Measurements from ENCODE around the gene THEMIS2. TPM values are rescaled to one million over a fixed set of nuclear protein-coding genes. Genes with fewer than 3 reads are reported as not detected.

The THEMIS2 gene
- total and polyA plus RNA-seq, 2 of the 13 experiments (the other 11 are each of a cell fraction or from before 2014, with no cell fraction given), result 0.38 to 1.5 TPM

DNA sequence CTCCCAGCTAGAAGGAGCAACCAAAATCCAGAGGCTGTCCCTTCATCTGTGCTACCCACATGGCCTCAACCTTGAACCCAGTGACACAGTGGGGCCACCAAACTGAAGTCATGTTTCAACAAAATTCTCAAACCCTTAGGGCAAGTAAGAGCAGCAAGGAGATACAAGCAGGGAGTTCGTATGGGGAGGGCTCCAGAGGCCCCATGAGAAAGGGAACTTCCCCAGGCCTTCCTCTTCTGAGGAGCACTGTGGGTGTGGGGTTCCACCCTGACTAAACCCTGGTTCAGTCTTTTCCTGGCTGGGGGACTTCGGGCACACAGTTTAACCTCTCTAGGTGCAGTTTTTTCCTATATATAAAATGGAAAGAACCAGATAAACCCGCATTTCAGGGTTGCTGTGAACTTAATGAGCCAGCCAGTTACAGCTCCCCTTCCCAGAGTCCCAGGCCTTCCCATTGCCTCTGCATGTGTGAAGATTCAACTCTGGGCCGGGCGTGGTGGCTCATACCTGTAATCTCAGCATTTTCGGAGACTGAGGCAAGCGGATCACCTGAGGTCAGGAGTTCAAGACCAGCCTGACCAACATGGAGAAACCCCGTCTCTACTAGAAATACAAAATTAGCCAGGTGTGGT lies 8.0 kb upstream of the THEMIS2 start (continued):
- TF ChIP-seq, protein P1, sequence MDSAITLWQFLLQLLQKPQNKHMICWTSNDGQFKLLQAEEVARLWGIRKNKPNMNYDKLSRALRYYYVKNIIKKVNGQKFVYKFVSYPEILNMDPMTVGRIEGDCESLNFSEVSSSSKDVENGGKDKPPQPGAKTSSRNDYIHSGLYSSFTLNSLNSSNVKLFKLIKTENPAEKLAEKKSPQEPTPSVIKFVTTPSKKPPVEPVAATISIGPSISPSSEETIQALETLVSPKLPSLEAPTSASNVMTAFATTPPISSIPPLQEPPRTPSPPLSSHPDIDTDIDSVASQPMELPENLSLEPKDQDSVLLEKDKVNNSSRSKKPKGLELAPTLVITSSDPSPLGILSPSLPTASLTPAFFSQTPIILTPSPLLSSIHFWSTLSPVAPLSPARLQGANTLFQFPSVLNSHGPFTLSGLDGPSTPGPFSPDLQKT (CRISPR knock-in tag; IDR thresholded peaks at IDR 0.05; ENCODE audit: borderline replicate concordance), result no peak
- TF ChIP-seq, protein P2, sequence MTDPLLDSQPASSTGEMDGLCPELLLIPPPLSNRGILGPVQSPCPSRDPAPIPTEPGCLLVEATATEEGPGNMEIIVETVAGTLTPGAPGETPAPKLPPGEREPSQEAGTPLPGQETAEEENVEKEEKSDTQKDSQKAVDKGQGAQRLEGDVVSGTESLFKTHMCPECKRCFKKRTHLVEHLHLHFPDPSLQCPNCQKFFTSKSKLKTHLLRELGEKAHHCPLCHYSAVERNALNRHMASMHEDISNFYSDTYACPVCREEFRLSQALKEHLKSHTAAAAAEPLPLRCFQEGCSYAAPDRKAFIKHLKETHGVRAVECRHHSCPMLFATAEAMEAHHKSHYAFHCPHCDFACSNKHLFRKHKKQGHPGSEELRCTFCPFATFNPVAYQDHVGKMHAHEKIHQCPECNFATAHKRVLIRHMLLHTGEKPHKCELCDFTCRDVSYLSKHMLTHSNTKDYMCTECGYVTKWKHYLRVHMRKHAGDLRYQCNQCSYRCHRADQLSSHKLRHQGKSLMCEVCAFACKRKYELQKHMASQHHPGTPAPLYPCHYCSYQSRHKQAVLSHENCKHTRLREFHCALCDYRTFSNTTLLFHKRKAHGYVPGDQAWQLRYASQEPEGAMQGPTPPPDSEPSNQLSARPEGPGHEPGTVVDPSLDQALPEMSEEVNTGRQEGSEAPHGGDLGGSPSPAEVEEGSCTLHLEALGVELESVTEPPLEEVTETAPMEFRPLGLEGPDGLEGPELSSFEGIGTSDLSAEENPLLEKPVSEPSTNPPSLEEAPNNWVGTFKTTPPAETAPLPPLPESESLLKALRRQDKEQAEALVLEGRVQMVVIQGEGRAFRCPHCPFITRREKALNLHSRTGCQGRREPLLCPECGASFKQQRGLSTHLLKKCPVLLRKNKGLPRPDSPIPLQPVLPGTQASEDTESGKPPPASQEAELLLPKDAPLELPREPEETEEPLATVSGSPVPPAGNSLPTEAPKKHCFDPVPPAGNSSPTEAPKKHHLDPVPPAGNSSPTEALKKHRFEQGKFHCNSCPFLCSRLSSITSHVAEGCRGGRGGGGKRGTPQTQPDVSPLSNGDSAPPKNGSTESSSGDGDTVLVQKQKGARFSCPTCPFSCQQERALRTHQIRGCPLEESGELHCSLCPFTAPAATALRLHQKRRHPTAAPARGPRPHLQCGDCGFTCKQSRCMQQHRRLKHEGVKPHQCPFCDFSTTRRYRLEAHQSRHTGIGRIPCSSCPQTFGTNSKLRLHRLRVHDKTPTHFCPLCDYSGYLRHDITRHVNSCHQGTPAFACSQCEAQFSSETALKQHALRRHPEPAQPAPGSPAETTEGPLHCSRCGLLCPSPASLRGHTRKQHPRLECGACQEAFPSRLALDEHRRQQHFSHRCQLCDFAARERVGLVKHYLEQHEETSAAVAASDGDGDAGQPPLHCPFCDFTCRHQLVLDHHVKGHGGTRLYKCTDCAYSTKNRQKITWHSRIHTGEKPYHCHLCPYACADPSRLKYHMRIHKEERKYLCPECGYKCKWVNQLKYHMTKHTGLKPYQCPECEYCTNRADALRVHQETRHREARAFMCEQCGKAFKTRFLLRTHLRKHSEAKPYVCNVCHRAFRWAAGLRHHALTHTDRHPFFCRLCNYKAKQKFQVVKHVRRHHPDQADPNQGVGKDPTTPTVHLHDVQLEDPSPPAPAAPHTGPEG (CRISPR knock-in tag; IDR thresholded peaks at IDR 0.05), result no peak
- no peak for TF ChIP-seq ARID2 (CRISPR knock-in tag; IDR thresholded peaks at IDR 0.05; ENCODE audit: borderline replicate concordance)
- TF ChIP-seq, protein P3, sequence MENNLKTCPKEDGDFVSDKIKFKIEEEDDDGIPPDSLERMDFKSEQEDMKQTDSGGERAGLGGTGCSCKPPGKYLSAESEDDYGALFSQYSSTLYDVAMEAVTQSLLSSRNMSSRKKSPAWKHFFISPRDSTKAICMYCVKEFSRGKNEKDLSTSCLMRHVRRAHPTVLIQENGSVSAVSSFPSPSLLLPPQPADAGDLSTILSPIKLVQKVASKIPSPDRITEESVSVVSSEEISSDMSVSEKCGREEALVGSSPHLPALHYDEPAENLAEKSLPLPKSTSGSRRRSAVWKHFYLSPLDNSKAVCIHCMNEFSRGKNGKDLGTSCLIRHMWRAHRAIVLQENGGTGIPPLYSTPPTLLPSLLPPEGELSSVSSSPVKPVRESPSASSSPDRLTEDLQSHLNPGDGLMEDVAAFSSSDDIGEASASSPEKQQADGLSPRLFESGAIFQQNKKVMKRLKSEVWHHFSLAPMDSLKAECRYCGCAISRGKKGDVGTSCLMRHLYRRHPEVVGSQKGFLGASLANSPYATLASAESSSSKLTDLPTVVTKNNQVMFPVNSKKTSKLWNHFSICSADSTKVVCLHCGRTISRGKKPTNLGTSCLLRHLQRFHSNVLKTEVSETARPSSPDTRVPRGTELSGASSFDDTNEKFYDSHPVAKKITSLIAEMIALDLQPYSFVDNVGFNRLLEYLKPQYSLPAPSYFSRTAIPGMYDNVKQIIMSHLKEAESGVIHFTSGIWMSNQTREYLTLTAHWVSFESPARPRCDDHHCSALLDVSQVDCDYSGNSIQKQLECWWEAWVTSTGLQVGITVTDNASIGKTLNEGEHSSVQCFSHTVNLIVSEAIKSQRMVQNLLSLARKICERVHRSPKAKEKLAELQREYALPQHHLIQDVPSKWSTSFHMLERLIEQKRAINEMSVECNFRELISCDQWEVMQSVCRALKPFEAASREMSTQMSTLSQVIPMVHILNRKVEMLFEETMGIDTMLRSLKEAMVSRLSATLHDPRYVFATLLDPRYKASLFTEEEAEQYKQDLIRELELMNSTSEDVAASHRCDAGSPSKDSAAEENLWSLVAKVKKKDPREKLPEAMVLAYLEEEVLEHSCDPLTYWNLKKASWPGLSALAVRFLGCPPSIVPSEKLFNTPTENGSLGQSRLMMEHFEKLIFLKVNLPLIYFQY (CRISPR knock-in tag; IDR thresholded peaks at IDR 0.05; ENCODE audit: borderline replicate concordance), result no peak
- no peak for TF ChIP-seq KAT2B (IDR thresholded peaks at IDR 0.05; ENCODE audit: borderline replicate concordance, low read depth, low read length)
- TF ChIP-seq, protein P4, sequence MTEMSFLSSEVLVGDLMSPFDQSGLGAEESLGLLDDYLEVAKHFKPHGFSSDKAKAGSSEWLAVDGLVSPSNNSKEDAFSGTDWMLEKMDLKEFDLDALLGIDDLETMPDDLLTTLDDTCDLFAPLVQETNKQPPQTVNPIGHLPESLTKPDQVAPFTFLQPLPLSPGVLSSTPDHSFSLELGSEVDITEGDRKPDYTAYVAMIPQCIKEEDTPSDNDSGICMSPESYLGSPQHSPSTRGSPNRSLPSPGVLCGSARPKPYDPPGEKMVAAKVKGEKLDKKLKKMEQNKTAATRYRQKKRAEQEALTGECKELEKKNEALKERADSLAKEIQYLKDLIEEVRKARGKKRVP (CRISPR knock-in tag; IDR thresholded peaks at IDR 0.05), result no peak
- TF ChIP-seq ZNF7 (CRISPR knock-in tag; IDR thresholded peaks at IDR 0.05), result no peak
- TF ChIP-seq ZNF746 (CRISPR knock-in tag; IDR thresholded peaks at IDR 0.05), result no peak
- no peak for TF ChIP-seq ZNF569 (CRISPR knock-in tag; IDR thresholded peaks at IDR 0.05; ENCODE audit: borderline replicate concordance)
- TF ChIP-seq AHR (CRISPR knock-in tag; IDR thresholded peaks at IDR 0.05), result no peak
- TF ChIP-seq, protein P5, sequence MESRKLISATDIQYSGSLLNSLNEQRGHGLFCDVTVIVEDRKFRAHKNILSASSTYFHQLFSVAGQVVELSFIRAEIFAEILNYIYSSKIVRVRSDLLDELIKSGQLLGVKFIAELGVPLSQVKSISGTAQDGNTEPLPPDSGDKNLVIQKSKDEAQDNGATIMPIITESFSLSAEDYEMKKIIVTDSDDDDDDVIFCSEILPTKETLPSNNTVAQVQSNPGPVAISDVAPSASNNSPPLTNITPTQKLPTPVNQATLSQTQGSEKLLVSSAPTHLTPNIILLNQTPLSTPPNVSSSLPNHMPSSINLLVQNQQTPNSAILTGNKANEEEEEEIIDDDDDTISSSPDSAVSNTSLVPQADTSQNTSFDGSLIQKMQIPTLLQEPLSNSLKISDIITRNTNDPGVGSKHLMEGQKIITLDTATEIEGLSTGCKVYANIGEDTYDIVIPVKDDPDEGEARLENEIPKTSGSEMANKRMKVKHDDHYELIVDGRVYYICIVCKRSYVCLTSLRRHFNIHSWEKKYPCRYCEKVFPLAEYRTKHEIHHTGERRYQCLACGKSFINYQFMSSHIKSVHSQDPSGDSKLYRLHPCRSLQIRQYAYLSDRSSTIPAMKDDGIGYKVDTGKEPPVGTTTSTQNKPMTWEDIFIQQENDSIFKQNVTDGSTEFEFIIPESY (CRISPR knock-in tag; IDR thresholded peaks at IDR 0.05), result no peak

Measured in HepG2 (cell line).